GM21423 (cell line): ENCODE measurements around the gene RPL19.

Source experiments
- ATAC-seq: cut with Tn5 transposase; IDR thresholded peaks from one replicate; pipeline ENCODE4 v1.9.1; 2021; ENCODE audit warnings: mild to moderate bottlenecking, moderate library complexity; ENCODE audit not compliant: unreplicated experiment

Gene RPL19

DNA sequence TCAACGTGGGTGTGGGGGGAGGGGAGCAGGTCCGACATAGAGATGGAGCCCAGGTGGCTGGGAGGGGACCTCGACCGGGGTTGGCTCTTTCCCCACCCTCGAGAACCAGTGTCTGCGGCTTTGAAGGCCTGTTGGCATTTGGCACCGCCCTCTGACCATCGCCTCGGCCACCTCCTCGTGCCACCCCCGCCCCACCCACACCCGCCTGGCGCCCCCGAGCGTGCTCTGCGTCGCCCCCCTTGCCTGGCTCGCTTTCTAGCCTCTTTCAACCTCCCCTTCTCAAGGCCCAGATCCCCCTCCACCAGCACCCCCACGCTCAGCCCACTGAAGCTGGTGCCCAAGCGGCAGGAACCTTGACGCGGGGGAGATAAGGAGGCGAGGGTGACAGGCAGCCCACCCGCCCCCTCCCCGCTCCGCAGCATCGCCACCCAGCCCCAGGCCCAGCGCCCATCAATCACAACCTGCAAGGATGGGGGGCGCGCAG is 3.2 kb upstream of the RPL19 start:
- no peak for ATAC-seq

GRCh38 chr17:39197380-39198185 is 2.5 kb upstream of the RPL19 start, which contains the start of gene CACNB1:
Gene CACNB1 (minus strand): TSS chr17:39197669. CDS start chr17:39197495, 174 bp downstream.
- ATAC-seq: peak; percentile 36

DNA sequence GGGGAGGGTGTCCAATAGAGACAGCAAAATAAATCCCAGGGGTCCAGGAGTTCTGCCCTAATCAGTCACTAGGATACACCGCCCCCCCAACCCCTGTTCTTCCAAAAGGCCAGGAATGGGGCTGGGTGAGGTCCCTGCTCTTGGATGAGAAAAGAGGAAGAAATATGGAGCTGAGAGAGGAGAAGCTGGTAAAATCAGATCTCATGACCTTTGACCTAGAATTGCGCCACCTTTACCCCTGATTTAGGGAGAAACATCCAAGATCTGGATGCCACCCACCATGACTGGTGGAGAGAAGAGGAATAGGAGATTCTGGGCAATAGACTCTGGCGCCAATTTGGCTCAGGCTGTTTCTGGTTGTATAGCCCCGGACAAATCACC is 1.9 kb upstream of the RPL19 start:
- ATAC-seq: no peak

GRCh38 chr17:39199820-39200069 is 338 bp upstream of the RPL19 start:
- peak; percentile 71 for ATAC-seq

DNA sequence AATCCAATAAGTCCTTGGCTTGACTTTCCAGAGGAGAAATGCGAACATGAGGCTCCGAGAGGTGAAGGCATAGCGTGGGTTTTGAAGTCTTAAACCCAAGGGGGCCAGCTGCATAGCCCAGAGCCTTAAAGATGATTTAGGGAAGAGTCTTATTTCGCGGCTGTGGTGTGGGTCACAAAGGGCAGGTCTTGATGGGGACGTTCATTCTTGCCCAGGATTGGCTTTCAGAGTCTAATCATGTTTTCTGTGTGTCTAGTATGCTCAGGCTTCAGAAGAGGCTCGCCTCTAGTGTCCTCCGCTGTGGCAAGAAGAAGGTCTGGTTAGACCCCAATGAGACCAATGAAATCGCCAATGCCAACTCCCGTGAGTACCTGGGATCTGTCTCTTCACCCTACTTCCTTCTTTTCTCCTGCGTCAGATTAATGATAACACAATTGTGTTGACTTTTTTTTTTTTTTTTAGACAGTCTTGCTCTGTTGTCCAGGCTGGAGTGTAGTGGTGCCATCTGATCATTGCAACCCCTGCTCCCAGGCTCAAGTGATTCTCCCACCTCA is 951 bp downstream of the RPL19 start:
- no peak for ATAC-seq

GRCh38 chr17:39204245-39204644 is 4.2 kb downstream of the RPL19 start:
- no peak for ATAC-seq

- no peak for ATAC-seq
These were observed 5.0 kb downstream of the RPL19 start for GRCh38 chr17:39205112-39205526.

DNA sequence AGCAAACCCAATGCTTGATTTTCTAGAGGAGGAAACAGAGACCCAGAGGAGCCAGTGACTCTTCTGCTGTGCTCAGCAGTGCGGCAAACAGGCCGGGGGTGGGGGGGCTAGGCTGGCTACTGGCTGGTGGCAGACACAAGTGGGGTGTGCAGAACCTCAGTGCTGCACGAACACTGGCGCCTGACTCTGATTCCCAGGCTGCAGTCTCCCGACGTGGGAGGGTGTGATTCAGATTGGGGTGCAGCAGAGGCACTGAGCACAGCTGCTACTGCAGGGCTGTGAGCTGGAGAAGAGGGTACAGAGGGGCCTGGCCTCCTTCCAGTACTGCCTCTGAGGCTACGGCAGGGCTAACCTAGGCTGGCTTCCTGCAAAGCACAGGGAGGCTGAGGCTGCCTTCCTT is 8.1 kb downstream of the RPL19 start:
- ATAC-seq: no peak

DNA sequence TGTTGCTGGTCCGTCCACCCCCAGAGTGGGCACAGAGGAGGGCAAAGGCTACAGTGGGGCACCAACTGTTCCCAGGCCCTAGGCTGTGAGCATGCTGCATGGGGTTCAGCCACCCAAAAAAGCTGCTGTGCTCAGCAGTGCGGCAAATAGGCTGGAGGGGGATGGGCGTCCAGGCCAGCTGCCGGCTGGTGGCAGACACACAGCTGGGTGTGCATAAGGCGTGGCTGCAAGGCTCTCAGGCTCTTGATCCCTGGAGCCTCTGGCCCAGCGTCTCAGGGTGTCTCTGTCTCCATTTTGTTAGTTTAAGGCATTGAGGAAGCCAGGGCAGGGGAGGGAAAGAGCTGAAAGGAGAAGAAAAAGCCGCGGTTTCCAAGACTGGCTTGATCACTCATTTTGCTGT is 8.8 kb downstream of the RPL19 start:
- no peak for ATAC-seq

DNA sequence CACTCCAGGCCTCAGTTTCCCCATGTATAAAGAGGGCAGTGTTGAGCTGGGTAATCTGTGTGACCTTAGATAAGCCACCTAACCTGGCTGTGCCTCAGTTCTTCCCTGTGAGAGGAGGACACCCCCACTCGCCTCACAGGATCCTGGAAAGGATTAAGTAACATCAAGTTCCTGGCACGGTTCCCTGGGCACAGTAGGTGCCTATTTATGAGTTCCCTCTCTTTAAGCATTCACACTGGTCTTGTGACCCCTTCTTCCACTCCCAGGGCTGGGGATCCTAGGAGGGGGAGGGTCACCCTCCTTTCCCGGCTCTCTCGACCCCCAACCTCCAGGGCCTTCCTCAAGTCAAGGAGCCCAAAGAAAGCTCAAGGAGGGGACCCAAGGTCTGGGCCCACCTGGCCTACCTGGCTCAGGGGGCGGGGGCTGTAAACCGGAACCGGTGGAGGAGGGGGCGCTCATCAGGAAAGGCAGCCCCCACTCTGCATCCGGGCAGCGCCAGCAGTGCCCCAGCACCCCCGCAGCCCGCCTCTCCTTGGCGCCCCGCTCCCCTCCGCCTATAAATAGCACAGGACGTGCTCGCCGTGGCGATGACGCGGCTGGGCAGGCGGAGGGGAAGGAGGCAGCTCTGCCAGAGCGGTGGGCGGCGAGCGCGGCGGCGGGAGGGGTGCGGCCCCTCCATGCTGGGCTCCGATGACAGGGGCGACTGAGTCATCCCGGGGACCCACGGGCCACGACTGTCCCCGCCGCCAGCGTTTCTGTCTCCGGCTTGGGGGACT is 9.4 kb downstream of the RPL19 start:
- no peak for ATAC-seq

GRCh38 chr17:39210093-39210434 is 10.0 kb downstream of the RPL19 start:
- ATAC-seq: no peak

DNA sequence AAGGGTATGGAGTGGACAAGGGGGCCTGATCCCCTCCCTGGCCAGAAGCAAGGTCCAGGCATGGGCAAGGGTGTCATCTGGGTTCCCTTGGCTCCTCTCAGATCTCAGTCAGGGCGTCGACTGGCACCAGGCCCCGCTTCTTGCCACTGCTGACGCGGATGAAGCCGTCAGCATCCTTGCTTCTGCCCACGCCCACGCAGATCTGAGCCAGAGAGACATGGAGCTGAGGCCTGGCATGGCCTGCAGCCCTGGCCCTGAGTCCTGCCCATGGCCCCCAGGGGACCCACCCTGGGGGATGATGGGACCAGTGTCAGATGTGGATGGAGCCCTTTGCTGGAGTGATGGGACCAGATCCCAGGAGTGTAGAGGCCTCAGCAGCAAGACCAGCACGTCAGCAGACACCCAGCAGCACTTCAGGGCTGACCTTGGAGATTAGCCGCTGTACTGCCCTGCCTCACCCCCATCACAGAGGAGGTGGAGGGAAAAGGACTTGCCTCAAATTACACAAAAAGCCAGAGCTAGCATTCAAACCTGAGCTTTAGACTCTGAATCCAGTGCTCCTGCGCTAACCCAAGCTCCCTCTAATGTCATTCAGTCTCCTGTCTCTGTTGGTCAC is 12.2 kb downstream of the RPL19 start:
- no peak for ATAC-seq

GRCh38 chr17:39212841-39213480 is 12.9 kb downstream of the RPL19 start:
- no peak for ATAC-seq

DNA sequence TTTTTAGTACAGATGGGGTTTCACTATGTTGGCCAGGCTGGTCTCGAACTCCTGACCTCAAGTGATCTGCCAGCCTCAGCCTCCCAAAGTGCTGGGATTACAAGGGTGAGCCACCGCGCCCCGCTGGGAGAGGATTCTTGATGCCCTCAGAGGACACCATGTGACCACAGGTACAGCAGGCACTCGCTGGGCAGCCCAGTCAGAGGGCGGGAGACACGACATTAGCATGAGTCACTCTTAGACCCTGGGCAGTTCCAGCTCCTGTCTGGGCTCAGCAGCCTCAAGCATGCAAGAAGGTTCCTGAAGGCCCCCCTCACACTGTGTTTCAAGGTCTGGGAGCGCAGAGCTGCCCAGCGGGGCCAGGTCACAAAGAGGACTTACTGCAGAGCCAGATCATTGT is 13.8 kb downstream of the RPL19 start:
- ATAC-seq: no peak

DNA sequence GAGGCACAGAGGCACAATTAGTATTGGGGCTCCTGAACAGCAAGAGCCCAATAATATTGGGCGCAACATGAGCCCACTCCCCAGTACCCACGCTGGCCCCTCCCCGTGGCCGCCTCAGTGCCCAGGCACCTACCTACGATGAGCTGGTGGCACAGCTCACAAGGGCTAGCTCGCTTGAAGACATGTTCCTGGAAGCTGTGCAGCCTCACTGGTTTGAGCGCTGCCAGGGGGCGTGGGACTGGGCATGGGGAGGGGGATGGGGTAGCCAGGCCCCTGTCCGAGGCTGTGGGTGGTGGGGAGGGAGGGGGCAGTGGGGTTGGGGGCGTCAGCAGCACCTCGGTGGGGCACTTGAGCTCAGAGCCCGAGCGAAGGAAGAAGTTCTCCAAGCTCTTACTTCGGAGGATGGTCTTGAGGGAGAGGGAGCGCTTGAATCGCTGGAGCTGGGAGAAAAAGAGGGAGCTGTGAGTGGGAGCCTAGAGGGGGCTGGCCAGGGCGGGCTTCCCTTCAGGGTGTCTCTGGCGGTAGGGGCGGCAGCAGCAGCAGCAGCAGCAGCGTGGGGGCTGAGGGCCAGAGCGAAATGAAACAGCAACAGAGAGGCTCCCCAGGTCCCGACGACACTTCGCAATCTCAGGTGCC is 17.8 kb downstream of the RPL19 start:
- no peak for ATAC-seq

DNA sequence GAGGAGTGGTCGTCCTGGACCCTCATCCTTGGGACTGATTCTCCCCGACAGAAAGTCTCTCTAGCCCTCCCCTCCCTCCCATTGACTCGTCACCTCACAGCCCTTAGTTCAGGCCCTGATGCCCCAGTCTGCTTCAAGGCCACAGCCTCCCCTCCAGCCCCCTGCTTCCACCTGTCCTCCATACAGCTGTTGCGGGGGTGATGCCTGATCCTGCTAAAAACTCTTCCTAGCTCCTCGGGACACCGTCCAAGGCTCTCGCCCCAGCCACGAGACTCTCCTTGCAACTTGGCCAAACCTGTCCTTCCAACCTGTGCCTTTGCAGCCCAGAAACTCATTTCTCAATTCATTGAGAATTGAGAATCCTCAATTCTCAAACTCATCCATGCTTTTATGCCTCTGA is 18.8 kb downstream of the RPL19 start:
- no peak for ATAC-seq

GRCh38 chr17:39219647-39220154 is 19.6 kb downstream of the RPL19 start:
- ATAC-seq: no peak

DNA sequence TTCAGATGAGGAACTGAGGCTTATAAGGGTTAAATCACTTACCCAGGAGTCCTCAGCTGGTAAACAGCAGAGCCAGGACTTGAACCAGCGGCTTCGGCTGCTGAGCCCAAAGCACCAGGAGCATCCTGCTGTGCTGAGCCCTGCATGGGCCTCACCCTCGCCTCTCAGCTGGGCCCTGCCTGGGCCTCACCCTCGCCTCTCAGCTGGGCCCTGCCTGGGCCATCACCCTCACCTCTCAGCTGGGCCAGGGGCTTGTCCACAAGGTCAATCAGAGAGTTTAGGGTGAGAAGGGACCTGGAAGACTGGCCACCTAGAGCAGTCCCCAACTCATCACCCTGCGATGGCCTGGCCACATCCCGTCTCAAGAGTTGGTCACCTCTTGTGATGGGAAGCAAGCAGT is 21.5 kb downstream of the RPL19 start:
- ATAC-seq: no peak

GRCh38 chr17:39222151-39222550 is 22.1 kb downstream of the RPL19 start:
- ATAC-seq: no peak
